Activated CD4-positive, alpha-beta T cell treated with anti-CD3 and anti-CD28 coated beads, Interleukin-2, amount 50 U/mL, for 16 hours (primary cell): ENCODE data around the gene PARL.
"Not testable (repeated sequence)": the region's sequence is repeated elsewhere in the genome, so short reads cannot be mapped to it uniquely, and the experiment has no call there.

ENCODE experiments used
- DNase-seq: peaks from one replicate; pipeline ENCODE4 v3.0.0-alpha.2; 2020

PARL gene

DNA sequence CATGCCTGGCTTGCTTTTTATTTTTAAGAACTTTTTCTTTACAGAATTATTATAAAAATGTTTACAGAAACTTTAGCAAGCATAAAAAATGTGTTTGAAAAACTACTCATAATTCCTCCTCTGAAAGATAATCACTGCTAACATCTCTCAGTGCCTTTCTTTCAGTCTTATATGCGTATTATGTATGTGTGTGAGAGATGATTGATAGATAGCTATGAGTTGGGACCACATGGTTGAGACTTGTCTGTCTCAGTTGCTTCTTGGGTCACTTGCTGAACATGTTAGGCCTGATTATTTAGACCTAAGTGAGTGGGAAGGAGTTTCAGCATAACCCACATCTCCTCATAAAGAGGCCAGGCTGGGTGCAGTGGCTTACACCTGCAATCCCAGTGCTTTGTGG lies 70.4 kb downstream of the PARL start:
- no peak for DNase-seq

DNA sequence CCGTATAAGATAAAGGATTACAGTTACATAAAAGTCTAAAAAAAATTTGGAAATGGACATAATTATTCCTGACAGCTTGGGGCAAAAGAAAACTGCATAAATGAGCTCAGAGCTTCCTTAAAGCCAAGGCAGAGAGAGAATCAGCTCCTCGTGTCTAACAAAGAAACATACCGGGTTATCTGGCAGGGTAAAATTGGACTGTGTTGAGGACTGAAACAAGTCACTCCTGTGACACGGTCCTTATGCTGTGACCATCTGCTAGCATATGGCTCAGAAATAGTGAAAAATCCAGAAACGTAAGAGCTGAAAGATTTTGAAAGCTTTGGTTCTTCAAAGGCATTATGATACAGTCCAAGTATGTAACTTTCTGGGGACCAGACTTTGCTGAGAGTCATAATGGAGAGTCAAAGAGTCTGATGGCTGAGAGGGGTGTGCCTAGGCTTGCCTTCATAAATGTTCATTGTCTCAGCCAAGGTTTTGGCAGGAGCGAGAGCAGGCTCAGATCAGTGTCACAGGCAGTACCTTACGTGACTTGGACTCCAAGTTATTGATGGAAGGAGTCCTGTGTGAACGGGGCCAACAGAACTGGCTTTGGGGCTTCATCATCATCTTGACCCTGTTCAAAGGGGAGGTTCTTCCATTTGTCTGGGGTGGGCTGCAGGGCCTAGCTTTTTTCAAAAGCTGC lies 71.8 kb downstream of the PARL start:
- DNase-seq = no peak

DNA sequence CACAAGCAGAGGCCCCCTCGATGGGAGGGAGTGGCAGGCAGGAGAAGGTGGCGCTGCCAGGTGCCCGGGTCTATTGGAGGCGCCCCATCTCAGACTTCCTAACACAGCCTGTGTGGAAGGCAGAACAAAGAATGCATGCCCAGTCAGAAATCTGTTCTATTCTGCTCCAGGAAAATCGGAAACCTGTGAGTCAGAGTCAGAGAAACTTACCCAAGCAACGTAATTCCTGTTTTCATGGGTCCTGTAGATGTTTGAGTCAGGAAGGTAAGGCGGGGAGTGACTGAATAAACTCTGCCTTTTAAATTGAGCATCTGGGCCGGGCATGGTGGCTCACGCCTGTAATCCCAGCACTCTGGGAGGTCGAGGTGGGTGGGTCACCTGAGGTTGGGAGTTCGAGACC lies 73.0 kb downstream of the PARL start:
- no peak for DNase-seq

DNA sequence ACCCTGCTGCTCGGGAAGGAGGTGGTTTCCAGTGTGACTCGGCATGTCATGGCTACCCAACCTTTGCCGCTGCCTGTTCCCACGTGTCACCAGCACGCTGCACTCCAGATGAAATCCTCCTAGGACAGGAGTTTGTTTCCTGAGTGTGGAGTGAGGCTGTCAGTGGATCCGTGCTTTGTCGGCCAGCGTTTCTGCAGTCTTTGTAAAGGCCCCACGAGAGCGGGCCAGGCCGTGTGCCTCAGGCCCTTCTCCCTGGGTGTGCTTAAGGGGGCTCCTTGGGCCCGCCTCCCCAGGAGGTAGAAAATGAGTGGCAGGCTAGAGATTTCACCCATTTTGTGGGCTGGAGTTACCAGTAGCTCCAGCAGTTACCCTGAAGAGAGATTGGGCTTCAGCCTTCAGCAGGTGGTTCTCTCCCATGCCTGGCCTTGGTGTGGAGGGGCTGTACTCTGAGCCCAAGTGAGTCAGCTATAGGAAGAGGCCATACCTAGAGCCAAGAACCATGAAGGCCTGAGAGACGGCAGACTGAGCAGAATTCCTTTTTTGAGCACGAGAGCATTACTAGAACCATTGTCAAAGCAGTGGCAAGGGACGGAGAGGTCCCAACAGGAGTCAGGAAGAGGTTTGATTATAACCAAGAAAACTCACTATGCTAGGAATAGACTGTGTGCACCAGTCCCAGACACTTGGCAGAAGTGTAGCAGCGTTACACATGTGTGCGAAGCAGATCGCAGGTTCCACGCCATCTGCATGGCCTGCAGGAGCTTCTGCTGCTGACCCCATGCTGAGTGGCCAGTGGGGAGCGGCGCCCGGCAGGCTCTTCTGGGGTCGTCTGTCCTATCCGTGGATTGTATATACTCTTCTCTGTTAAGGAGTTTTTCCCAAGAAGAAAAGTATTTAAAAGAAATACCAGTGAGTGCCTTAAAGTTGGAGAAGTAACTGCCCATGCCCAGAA lies 73.8 kb downstream of the PARL start:
- no peak for DNase-seq

DNA sequence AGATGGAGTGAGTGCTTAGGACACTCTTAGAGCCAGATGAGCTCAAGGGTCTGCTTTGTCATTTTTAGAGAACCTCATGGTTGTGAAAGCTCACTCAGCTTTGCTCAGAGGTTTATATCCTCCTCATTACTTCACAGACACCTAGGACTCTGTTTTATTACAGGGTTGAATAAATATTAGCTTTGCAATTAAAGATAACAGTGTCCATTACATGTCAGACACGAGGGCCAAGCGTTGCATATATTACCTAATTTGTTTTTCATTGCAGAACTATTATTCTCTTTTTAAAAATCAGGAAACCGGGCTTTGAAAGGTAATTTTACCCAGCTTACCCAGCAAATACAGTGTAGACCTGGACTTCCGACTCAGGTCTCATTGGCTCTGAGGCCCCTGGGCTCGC lies 75.4 kb downstream of the PARL start:
- DNase-seq = no peak

DNA sequence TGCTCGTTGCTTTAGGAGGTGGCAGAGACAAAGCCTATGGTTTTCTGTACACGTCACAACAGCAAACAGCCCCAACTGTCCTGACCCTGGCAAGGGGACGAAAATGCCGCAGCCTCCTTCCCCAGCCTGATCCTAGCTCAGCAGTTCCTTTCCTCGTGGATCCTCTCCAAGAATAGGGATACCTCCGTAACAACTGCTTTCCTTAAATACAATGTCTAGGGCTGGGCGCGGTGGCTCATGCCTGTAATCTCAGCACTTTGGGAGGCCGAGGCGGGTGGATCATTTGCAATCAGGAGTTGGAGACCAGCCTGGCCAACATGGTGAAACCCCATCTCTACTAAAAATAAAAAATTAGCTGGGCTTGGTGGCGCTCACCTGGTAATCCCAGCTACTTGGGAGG lies 76.3 kb downstream of the PARL start:
- DNase-seq = no peak

DNA sequence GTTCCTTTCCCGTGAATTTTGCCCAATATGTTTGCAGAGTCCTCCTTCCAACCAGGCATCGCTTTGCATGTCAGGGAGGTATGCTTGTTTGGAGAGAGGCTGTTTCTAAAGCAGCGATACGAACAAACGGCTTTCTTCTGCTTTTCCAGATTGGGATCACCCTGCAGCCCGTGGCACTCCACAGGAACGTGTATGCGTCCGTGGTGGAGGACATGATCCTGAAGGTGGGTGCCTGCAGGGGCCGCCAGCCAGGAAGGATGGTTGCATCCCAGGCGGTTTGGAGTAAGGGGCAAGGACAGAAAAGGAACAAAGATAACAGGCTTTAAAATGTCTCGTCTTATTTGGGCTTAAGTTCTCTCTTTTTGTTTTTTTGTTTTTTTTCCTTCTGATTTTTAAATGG lies 76.8 kb downstream of the PARL start:
- no peak for DNase-seq

DNA sequence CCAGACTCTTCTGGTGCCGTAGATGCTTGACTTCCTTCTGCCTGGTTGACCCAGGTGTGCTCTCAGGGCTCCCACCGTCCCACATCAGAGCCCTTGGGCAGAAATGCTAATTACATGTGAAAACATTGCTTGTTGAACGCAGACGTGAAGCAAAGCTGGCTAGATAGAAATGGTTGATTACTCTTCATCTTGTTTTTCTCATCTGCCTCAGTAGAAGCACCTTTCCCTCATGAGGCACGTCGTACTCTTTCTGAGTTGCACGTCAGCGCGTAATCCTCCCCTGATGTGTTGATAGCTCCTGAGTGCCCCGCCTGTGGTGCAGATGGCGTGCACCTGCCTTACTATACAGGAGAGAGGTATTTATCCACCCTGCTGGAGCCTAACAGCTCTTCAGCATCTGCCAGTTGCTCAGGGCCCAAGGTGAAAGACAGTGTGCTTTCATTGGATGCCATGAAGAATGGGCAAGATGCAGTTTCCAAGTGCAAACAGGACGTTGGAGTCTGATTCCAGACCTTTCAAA lies 77.4 kb downstream of the PARL start:
- DNase-seq = no peak

DNA sequence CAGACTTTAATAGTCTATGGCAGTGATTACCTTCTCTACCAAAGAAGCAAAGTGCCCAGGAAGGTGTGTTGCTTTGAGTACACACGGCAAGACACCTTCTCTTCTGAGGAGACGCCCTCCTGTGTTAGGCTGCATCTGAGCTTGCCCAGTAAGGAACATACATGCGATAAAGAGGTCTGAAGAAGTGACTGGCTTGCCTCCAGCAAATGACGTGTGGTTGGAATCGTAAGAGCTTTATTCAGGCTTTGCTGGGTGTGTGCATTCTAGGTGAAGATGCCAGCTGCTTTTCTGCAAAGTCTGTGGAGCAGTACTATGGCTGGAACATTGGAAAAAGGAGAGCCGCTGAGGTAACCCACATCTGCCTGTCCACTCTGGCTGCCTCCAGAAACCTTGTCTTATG lies 81.7 kb downstream of the PARL start:
- no peak for DNase-seq

DNA sequence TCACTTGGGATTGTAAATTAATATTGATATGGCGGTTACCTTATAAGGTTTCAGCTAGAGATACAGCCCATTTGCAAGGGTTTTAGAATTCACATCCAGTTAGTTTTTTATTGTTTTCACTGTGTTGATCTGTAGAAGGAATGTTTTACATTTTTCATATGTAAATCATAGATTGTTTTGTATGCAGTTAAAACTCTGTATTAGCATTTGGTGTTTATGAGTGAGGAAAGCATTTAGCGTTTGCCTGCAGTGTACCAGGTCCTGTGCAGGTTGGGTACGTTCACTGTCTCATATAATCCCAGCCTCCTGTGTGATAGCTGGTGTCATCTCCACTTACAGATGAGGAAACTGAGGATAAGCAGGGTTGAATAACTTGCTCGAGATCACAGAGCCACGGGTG lies 83.1 kb downstream of the PARL start:
- DNase-seq = no peak

DNA sequence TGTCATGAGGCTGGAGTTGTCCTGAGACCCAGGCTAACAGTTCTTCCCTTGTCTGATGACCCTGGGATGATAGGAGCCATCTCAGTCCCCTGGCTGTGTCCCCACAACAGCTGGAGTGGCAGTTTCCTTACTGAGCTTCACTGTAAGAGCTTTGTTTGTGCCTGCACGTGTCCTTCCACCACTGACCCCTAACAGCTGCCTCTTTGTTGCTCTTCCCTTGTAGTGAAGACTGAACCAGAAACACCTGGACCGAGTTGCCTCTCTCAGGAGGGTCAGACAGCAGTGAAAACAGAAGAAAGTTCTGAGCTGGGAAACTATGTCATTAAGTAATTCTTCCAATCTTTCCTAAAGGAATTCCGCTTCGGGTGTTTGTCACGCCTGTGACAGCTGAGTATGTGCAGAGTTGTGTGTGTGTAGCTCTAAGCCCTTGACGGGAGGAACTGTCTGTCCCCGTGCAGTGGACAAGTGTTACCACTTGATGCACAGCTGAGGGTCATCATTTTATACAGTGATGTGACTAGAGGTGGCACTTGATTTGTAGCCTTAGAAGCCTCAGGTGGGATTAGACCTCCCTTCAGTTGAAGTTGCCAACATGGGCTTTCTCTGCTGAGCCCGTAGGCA lies 84.3 kb downstream of the PARL start:
- no peak for DNase-seq

DNA sequence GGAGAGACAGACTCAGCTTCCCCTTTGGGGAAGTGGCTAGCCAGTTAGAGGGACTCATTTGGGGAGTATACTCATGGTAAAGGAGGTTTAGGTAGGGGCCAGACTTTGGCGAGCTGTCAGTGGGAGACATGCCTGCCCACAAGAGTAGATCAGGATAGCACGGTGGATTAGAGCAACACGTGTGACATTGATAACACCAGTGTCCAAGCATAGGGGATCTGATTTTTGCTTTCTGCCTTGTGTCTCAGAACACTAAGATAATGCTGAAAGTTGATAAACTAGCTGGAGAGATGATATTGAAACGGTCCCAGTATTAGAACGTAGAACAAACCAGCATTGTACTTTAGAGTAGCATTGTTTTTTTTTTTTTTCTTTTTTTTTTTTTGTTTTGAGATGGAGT lies 85.2 kb downstream of the PARL start:
- no peak for DNase-seq

DNA sequence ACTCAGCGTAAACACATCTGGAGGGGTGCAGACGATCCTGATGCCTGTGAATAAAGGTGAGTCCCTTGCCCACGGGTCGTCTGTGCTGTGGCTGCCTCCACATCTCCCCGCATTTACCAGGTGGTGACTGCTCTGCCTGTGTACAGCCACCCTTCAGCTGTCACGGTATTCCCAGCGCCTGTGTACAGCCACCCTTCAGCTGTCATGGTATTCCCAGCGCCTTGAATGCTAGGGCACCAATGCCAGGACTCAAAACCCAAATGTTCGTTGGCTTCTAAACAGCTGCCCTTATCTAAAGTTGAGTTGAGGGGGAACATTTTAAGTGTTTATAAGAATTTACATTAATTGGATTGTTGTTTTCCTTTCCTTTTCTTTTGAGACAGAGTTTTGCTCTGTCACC lies 86.7 kb downstream of the PARL start:
- no peak for DNase-seq

DNA sequence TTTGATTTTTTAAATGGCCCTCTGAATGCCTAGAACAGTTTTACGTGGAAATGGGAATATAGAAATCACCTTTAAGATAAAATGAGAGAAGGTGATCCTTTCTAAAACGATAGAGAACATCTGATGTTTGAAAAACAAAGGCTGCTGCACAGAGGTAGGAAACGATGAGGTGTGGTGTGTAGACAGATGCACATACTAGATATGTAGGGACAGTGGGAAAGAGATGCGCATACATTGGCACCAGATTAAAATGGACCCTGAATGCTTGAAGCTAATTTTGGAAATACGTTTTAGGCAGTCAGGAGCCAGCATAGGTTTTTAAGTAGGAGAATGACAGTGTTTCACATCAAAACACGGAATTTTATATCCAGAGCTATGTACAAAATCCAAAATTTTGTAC lies 88.3 kb downstream of the PARL start:
- DNase-seq = no peak

DNA sequence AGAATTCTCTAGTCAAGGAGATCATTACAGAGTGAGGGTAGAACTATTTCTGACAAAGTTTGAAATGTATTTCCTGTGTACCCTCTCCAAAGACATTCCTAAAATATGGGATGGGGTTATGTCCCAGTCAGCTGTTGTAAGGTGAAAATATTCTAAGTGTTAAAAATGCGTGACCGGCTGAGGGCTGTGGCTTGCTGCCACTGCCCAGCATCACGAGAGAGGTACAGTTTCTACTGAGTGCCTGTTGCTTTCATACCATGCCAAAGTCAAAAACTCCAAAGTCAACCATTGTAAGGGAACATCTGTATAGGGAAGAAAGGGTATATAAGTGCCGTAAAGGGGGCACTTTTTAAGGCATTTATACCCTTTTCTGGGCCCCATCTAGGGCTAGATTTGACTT lies 90.2 kb downstream of the PARL start:
- DNase-seq = no peak

DNA sequence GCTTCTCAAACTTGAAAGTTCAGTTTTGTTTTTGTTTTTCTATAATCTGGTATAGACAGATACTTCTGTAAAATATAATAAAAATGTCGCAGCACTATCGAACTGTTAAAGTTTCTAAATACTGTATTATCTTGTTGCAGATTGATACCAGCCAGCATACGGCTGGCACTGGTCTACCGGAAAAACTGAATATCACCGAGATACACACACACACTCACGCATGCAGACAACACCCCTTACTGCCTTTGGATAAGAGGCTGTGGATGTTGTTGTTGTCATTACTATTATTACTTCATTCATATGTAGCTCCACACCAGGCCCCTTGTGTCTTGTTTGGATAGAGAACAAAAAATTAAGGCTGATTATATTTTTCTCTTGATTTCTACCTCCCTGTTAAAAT lies 91.7 kb downstream of the PARL start:
- no peak for DNase-seq

DNA sequence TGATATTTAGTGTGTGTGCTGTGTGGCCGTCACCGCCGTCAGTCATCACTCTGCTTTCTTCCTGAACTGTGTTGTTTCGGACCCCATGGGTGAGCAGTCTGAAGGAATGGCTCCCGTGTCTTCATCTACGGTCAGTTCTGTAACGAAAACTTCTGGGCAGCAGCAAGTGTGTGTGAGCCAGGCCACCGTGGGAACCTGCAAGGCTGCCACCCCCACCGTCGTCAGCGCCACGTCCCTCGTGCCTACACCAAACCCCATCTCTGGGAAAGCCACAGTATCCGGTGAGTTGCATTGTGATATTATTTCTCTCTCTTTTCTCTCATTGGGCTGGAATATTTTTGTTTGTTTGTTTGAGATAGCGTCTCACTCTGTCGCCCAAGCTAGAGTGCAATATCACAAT lies 94.0 kb downstream of the PARL start:
- DNase-seq = no peak

DNA sequence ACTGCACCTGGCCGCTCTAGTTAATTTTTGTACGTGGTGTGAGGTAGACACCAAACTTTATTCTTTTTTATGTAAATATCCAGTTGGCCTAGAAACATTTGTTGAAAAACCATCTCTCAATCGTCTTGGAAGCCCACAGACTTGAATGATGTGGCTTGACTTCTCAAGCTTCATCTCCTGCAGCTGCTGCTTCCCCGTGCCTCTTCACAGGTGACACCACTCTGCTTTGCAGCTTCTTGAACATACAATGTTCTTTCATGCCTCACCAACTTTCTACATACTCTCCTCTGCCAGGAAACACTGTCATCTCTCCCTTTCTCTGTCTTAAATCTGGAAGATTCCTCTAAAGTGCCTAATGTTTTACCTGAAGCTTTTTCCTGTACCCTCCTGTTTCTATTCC lies 94.9 kb downstream of the PARL start:
- DNase-seq = no peak

DNA sequence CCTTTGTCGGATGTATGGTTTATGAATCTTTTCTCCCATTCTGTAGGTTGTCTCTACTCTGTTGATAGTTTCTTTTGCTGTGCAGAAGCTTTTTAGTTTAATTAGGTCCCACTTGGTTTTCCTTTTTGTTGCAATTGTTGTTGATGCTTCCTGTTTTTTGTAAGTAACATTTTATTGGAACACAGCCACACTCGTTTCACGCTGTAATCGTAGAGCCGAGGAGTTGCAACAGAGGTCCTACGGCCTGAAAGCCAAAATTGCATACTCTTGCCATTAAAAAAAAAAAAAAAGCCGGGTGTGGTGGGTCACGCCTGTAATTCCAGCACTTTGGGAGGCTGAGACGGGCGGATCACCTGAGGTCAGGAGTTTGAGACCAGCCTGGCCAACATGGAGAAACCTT lies 100.2 kb downstream of the PARL start:
- not testable (repeated sequence) for DNase-seq

DNA sequence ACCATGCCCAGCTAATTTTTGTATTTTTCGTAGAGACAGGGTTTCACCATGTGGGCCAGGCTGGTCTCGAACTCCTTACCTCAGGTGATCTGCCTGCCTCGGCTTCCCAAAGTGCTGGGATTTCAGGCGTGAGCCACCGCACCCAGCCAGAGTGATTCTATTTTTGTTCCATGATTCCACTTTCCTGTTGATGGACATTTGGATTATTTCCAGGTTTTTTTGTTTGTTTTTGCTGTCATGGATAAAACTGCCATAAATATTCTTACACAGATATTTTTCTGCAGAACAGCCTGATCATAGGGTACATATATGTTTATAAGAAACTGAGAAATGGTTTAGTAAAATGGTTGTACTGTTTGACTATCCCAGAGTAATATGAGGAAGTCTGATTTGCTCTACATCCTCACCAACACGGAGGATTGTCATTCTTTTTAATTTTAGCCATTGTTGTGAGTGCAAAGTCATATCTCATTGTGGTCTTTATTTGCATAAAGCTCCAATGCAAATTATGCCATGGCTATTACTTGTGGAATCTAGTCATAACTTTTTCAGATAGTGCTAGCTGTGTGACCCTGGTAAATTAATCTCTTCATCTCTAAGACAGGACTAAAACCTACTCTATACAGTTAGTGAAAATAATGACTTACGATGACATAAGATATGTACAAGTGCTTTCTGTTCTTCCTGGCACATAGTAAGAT lies 102.0 kb downstream of the PARL start:
- no peak for DNase-seq

DNA sequence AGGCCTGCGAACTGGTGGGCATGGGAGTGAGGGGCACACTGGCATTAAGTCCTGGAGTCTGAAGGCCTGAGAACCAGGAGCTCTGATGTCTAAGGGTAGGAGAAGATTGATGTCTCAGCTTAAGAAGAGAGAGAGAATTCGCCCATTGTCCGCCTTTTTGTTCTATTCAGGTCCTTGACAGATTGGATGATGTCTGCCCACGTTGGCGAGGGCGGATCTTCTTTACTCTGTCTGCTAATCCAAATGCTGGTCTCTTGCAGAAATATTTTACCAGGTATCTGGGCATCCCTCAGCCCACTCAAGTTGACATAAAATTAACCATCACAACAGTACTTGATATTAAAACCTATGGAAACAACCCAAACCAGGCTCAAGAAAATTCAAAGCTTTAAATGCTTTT lies 103.4 kb downstream of the PARL start:
- no peak for DNase-seq

DNA sequence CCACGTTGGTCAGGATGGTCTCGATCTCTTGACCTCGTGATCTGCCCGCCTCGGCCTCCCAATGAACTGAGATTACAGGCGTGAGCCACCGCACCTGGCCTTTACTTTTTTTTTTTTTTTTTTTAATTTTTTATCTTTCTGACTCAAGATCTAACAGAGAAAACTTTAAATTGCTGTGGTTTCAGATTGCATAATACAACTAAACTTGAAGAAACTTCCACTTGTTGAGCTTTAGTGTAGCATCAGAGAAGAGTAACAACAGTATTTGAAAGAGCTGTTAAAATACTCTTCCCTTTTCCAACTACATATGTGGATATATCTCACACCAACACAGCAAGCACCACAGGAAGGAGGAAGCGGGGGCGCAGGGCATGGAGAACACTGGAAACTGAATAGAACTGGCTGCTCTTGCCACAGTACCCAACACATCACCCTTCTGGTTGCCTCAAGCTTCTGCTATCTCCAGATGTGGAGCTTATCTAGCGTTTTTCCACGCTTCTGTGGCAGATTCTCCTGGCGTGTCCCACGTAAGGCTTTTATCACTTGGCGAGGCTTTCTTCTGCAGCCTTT lies 104.7 kb downstream of the PARL start:
- DNase-seq = no peak
